ENCODE data around the gene ADIG. TPM values are rescaled to one million over a fixed set of nuclear protein-coding genes. Genes with fewer than 3 reads are reported as not detected.

Gene ADIG
- total and polyA plus RNA-seq, 8 donors, result not detected

DNA sequence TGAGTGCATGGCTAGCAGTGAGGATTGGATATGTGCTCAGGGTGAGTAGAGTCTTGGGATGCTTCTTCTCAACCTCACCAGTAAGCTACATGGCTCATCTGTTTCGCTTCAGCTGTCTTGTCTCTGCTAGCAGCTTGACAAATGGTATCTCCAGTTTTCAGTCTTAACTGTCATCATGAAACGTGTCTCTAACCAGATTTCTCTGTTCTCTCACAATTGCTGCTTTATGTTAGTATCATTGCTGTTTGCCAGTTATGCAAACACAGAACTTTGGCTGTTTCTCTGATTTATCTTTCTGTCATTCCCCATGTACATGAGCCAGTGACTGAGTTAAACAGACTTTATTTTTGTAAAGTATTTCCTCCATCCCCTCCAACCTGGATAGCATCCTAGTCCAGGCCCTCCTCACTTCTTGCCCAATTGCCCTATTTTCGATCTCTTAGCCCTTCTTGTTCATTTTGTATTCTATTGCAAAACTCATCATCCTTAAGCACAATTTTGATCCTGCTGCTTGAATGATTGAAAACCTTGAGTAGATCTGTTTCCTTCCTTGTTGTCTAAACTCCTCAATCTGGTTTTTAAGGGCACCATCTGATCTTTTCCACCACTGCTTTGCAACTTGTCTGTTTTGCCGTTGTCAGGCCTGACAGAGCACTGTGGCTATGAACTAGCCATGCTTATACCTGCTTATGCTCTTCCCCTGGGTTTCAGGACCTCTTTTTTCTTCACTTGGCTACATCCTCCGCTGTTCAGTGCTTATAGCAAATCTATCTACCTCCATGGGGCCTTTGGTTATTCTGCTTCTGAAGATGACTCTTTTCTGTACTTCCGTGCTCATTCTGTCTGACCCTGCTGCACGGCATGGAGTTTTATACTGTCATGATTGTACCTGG is 37.7 kb upstream of the ADIG start:
- Histone ChIP-seq H3K4me1 (no peaks in the 10 kb centered on the region), H3K36me3 (peaks cover 0 to 42% (median 8%) of the 10 kb centered on the region in 3 donors), H3K9me3 (no peaks in the 10 kb centered on the region), H3K4me3 (no peak overlapping the region), H3K27me3 (no peaks in the 10 kb centered on the region), H3K27ac (no peak overlapping the region)
- intact Hi-C loops (cut with DNase I), result no loop called here
- WGBS, 2 donors, result 77 to 80% methylated on average over 7 of the region's 7 CpGs
- no peak for FAIRE-seq
- no peak for TF ChIP-seq CTCF (IDR thresholded peaks at IDR 0.05)
- no peak for DNase-seq
- no peak for ATAC-seq

- Histone ChIP-seq H3K36me3 (peaks cover 0 to 39% (median 6%) of the 10 kb centered on the region in 3 donors), H3K9me3 (no peaks in the 10 kb centered on the region), H3K27ac (no peak overlapping the region), H3K4me3 (no peak overlapping the region), H3K4me1 (no peaks in the 10 kb centered on the region), H3K27me3 (no peaks in the 10 kb centered on the region)
- no peak for DNase-seq
- ATAC-seq, result no peak
- 95 to 97% methylated on average over 2 of the region's 2 CpGs for WGBS, 2 donors
- intact Hi-C loops (cut with DNase I), result no loop called here
- TF ChIP-seq CTCF (IDR thresholded peaks at IDR 0.05), result no peak
- no peak for FAIRE-seq
Measured at GRCh38 chr20:38545771-38546170, 35.2 kb upstream of the ADIG start.

- intact Hi-C loops (cut with DNase I), result no loop called here
- ATAC-seq, result no peak
- Histone ChIP-seq H3K36me3 (peaks cover 0 to 39% (median 6%) of the 10 kb centered on the region in 3 donors), H3K27me3 (no peaks in the 10 kb centered on the region), H3K27ac (no peak overlapping the region), H3K4me3 (no peak overlapping the region), H3K9me3 (no peaks in the 10 kb centered on the region), H3K4me1 (no peaks in the 10 kb centered on the region)
- DNase-seq, result no peak
- 92 to 95% methylated on average over 3 of the region's 3 CpGs for WGBS, 2 donors
- TF ChIP-seq CTCF (IDR thresholded peaks at IDR 0.05), result no peak
- no peak for FAIRE-seq
Measured at GRCh38 chr20:38547288-38548085, 33.5 kb upstream of the ADIG start.

DNA sequence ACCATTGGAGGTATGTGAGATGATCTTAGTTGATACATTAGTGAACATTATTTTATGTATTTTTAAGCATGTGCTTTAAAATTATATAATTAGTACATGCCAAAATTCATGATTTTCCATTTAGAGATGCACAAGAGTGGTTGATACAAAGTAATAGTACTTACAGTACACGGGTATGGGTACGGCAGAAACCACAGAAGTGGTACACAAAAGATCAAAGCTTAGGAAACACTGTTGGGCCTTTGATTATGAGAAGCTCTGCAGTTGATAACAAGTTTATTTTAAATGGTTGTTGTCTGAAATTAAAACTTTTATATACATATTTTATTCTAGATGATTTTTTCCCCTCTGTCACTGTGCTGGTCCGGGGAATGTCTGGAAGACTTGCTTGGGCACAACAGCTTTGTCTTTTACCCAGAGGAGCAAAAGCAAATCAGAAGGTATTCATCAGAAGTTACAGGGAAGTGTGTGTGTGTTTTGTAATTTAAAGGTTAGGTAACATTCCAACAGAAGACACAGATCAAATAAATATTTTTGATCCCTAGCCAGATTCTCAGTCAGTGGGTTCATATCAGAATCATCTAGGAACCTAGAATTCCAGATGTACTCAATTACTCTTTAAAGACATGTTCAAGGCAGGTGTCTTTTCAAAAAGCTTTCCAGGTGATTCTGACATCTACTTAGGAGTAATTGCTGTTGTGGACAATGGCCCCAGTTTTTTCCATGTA is 32.5 kb upstream of the ADIG start:
- TF ChIP-seq CTCF (IDR thresholded peaks at IDR 0.05), result no peak
- Histone ChIP-seq H3K27me3 (no peaks in the 10 kb centered on the region), H3K4me1 (no peaks in the 10 kb centered on the region), H3K4me3 (no peak overlapping the region), H3K9me3 (no peaks in the 10 kb centered on the region), H3K27ac (no peak overlapping the region), H3K36me3 (peaks cover 0 to 40% (median 8%) of the 10 kb centered on the region in 3 donors)
- ATAC-seq (no peak), FAIRE-seq (no peak), DNase-seq (no peak)
- intact Hi-C loops (cut with DNase I), result no loop called here
- 94 to 95% methylated on average over 3 of the region's 3 CpGs for WGBS, 2 donors
